GM12875 (cell line): ENCODE results near the gene NFX1.

Source experiments
- H3K4me3 ChIP-seq: one replicate; pipeline ENCODE4 v1.5.1; 2011; ENCODE audit warnings: low read depth, low read length, control low read depth
- CTCF ChIP-seq: IDR thresholded peaks from 2 replicates; pipeline ENCODE4 v1.5.1; 2011; ENCODE audit warnings: low read depth, mild to moderate bottlenecking, control low read depth, inconsistent platforms, low read length, moderate library complexity, borderline replicate concordance; ENCODE audit not compliant: insufficient read depth

NFX1 gene

DNA sequence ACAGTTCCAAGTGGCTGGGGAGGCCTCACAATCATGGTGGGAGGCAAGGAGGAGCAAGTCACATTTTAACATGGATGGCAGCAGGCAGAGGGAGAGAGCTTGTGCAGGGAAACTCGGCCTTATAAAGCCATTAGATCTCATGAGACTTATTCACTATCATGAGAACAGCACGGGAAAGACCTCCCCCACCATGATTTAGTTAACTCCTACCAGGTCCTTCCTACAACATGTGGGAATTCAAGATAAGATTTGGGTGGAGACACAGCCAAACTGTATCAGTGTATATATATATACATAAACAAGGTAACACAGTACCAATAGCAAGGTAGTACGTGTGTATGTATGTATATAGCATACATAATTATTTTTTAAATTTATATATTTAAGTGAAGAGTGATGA, 50.9 kb downstream of the NFX1 start:
- no peak overlapping the region for H3K4me3 ChIP-seq
- no peak for TF ChIP-seq CTCF

- H3K4me3 ChIP-seq, result no peak overlapping the region
- TF ChIP-seq CTCF, result no peak
These were observed 53.8 kb downstream of the NFX1 start for GRCh38 chr9:33344145-33344544.

GRCh38 chr9:33346564-33346963, 56.2 kb downstream of the NFX1 start:
- no peak overlapping the region for H3K4me3 ChIP-seq

GRCh38 chr9:33348998-33349397, 58.7 kb downstream of the NFX1 start:
- no peak overlapping the region for H3K4me3 ChIP-seq
- no peak for TF ChIP-seq CTCF

More at GRCh38 chr9:33346564-33346963, 56.2 kb downstream of the NFX1 start:
- TF ChIP-seq CTCF, result no peak

GRCh38 chr9:33349743-33350142, 59.4 kb downstream of the NFX1 start:
- no peak overlapping the region for H3K4me3 ChIP-seq
- no peak for TF ChIP-seq CTCF

- no peak for TF ChIP-seq CTCF
- no peak overlapping the region for H3K4me3 ChIP-seq
These were observed 60.0 kb downstream of the NFX1 start for GRCh38 chr9:33350310-33350709.

GRCh38 chr9:33351547-33351946, 61.2 kb downstream of the NFX1 start:
- no peak overlapping the region for H3K4me3 ChIP-seq
- no peak for TF ChIP-seq CTCF
